Measurements from ENCODE around the gene TMC6.
"Not testable (repeated sequence)": the region's sequence is repeated elsewhere in the genome, so short reads cannot be mapped to it uniquely, and the experiment has no call there.

The TMC6 gene

DNA sequence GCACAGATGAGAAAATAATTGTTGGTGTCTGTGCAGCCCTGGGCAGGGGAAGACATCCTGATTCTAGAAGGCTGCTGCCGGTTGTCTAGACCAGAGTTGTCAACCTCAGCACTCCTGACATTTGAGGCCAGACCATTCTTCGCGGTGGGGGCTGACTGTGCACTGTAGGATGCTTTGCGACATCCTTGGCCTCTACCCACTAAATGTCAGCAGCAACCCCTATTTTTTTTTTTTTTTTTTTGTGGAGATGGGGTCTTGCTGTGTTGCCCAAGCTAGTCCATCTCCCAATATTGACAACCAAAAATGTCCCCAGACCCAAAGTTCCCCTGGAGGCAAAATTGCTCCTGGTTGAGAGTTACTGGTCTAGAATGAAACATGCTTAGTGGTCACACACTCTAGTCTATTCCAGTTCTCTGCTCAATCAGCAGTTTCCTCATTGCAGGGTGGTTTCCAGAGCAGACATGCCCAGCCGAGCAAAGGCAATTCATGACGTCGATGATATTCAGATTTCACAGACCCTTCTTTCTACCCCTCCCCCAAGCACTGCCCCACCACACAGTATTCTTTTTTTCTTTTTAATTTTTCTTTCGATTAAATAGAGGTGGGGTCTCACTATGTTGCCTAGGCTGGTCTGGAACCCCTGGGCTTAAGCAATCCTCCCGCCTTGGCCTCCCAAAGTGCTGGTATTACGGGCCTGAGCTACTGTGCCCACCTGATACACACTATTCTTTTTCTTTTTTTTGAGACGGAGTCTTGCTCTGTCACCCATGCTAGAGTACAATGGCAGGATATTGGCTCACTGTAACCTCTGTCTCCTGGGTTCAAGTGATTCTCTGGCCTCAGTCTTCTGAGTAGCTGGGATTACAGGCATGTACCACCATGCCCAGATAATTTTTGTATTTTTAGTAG is 26.6 kb upstream of the TMC6 start:
- no peak for DNase-seq

DNA sequence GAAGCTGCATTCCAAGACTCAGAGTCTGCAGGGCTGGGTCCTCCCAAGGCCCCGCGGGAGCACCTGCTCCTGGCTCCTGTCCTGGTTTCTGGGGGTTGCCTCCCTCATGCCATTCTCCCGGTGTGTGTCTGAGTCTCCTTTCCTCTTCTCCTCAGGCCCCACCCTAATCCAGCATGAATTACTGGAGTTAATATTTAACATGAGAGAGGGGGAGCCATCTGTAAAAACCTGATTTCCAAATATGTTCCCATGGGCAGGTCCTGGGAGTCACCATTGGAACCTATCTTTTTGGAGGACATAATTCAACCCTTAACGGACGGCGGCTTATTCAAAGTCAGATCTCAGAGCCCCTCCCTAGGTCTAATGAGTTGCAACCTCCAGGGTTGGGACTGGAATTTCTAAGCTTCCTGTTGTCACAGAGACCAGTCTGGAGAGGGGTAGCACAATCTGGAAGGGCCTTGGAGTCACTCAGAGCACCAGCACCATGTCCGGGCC is 23.0 kb upstream of the TMC6 start:
- no peak for DNase-seq

- no peak for DNase-seq
Measured at GRCh38 chr17:78148286-78149016, 19.9 kb upstream of the TMC6 start.

DNA sequence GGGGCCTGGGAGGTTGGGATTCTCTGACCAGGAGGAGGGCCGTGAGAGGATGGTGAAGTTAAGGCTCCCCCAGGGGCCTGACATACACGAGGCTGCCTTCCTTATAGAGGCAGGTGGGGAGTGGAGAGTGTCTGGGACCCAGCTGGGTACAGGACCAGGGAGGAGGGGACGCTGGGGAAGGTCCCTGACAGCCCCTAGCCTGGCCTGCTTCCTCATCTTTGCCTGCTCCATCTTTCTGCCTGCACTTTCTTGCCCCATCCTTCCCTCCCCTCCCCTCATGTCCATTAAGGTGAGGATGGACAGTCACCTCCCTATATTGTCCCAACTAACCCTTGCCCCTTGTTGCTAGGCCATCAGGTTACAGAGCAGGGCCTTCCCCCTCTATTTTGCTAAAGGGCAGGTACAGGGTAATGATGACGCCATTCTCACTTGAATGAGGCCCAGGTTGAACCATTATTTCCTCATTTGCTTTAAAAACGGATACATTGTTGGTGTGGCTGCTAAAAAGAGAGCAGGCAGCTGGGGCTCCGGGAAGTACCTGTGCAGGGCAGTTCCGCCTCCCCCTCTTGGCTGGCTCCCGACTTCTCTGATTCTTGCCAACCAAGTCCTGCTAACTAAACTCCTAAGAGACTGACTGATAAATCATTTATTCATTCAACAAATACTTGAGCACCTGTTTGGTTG is 18.9 kb upstream of the TMC6 start:
- DNase-seq = no peak

- DNase-seq = no peak
Measured at GRCh38 chr17:78146881-78147280, 18.3 kb upstream of the TMC6 start.

DNA sequence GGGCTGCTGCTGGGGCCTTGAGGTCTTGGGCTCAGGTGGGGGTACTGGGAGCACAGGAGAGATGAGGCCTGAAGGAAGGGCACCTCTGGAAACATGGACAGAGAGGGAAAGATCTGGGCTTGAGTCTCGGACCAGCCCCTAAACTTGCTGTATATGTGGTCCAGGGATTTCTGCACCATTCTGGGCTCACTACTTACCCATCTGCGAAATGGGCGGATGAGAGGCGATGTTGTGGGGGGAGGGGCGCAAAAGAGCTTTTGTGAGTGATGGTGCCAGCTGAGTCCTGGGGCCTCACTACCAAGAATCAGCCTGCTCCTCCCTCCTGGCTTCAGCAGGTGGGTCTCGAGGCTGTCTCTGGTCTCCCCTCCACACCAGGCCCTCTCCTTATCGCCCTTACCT is 17.9 kb upstream of the TMC6 start:
- DNase-seq = no peak

- DNase-seq = no peak
Measured at GRCh38 chr17:78144736-78145641, 16.4 kb upstream of the TMC6 start.

DNA sequence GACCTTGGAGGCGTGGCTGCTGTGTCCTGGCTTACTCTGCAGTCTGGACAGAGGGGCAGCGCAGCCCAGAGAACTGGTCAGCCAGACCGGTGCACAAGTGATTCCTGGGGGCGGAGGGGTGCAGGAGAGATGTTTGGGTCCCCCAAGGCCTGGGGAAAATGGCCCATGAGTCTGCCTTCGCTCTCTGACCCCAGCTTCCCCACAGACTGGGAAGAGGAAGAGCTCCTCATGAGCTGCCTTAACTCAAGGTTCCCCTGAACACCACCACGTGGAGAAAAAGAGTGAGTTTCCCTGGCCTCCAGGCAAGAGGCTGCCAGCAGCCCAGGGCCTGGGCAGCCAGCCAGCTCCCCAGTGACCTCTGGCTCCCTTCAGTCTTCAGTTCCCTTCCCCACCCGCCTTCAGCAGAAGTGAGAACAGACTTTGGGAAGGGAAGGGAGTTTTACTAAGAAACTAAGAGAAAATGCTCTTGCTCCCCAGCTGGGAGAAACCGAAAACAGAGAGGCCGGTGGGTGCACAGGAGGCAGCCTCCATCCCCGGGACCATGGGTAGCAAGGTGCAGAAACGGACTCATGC is 15.7 kb upstream of the TMC6 start:
- DNase-seq = no peak

DNA sequence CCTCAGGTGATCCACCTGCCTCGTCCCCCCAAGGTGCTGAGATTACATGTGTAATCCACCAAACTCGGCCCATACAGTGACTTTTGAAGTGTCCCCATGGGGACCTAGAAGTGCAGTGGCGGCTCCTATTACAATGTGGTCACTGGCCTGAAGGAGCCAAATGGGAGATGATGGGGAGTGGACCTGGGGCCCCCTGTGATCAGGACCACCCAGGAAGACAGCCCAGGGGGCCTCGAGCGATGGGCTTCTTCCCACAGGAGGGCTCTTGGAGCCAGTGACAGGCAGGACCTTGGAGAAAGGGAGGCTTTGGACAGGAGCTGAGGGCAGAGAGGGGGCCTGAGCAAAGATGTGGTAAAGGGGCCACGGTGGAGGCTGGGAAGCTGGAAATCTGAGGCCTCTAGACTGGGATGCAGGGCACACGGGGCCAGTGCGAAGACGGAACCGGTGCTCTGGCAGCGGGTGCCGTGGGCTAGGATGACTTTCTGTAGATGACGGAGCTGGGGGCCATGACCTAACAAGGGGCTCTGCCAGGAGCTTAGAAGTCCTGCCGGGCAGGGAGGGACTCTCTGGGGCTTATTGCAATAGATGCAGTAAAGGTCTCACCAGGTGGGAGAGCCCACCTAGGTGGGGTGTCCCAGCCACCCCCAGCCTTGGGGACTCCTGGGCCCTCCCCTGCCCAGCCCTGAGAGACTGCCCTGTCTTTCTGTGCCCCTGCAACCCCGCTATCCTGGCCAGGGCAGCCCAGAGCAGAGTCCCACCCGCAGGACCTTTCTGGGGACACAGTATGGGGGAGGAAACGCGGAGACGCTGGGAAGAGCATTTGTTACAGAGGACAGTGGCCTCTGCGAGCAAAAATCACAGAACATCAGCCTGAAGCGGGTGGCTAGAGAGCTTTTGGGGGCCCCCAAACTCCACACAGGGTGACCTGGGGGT is 14.9 kb upstream of the TMC6 start:
- DNase-seq = no peak

DNA sequence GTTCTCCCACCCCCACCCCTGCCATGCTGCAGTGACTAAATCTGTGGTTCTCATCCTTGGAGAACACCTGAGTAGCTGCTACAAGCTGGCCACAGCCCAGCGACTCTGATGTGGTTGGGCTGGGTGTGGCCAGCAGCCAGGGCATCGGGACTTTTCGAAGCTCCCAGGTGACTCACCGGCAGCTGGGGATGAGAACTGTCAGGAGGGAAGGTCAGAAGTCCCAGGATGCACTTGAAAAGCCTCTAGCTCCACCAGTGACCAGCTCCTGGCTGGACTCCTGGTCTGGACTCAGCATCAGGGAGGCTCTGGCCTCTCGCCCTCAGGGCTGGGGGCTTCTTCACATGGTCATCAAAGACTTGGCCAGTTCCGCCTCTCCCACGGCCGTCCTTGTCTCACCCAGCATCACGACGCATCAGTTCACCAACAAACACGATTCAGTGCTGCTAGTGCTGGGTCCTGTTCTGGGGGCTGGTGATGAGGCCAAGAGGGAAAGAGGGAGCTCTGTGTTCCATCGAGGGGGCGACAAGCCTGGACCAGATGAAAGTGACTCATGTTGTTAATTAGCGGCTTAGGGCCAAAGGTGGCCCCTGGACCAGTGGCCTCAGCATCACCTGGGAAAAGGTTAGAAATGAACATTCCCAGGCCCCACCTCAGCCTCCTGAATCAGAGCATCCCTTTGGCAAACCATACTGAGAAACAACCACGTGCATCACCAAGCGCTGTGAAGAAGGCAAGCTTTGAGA is 13.7 kb upstream of the TMC6 start:
- no peak for DNase-seq

DNA sequence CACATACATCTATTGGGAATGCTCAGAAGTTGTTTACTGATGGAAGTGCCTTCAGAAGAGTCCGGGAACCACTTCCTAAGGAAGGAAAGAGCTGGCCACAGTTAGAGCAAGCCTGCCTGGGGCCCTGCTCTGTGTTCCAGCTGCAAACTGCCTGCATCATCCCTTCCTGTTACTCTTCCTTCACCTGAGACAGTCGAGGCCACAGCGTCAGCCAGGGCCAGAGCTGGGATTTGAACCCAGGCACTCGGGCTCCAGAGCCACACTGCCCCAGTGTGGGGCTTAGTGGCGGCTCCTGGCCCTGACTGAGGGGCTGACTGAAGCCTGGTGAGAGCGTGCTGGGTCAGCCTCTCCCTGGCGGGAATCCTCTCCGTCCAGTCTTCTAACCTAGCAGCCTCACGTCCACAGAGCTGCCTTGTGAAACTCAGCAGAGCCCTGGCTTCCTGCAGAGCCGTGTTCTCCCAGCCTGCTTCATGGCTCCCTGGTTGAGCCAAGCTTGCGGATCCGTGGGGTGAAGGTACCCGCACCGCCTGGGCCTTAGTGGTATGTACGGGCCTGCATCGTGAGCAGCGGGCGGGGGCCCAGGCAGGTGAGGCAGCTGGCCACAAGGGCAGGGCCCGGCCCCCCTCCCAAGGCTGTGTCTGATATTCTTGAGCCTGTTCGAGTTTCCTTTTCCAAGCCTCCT is 13.0 kb upstream of the TMC6 start:
- no peak for DNase-seq

GRCh38 chr17:78140169-78141051 is 11.9 kb upstream of the TMC6 start:
- DNase-seq = peak; percentile 64

- not testable (repeated sequence) for DNase-seq
Measured at GRCh38 chr17:78139861-78140168, 11.3 kb upstream of the TMC6 start.

DNA sequence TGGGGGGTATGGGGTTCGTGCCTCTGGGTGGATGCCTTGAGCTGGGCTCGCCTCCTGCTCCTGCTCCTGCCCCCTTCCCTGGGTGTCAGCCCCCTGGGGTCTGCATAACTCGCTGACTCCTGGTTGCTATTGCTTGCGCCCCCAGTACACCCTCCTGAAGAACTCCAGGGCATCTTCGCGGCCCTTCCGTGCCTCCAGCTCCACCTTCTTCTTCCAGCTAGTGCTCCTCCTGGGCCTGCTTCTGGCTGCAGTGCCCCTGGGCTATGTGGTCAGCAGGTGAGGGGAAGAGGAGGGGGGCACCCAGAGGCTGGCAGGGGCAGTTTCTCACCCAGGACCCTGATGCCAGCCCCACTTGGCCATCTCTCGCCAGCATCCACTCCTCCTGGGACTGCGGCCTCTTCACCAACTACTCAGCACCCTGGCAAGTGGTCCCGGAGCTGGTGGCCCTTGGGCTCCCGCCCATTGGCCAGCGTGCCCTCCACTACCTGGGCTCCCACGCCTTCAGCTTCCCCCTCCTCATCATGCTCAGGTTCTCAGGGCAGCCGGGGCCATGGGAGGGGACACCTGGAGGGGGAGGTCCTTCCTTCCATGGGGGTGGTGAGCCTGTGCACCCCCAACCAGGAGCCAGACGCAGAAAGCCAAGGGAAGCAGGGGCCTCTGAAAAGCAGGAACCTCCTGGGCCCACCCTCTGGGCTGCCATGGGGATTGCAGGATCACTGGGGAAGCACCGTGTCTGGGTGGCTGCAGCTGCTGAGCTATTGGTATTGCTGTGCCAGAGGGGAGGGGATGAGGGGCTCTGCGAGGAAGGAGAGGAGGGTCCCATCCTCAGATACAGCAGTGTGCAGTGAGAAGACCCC is 9.9 kb upstream of the TMC6 start:
- DNase-seq = no peak

GRCh38 chr17:78137392-78138203 is 9.0 kb upstream of the TMC6 start:
- no peak for DNase-seq

GRCh38 chr17:78135858-78136500 is 7.4 kb upstream of the TMC6 start:
- DNase-seq = no peak
